Measurements from ENCODE around the gene ASTN1. TPM values are rescaled to one million over a fixed set of nuclear protein-coding genes. Genes with fewer than 3 reads are reported as not detected.

Gene ASTN1
- total RNA-seq, 2 donors from 2014 or later = 1.3 TPM

GRCh38 chr1:177165069-177165439 lies 542 bp upstream of the ASTN1 start:
- TF ChIP-seq CTCF (IDR thresholded peaks at IDR 0.05) = no peak
- Histone ChIP-seq H3K4me1 (peaks cover 0 to 9% of the 10 kb centered on the region in 2 donors), H3K9me3 (no peaks in the 10 kb centered on the region), H3K27me3 (peaks cover 0 to 5% of the 10 kb centered on the region in 2 donors), H3K27ac (no peak overlapping the region), H3K36me3 (no peaks in the 10 kb centered on the region), H3K4me3 (peak overlapping the region in 1 of 2 donors; percentile 49)
- DNase-seq (ENCODE audit: low spot score) = no peak

- Histone ChIP-seq H3K4me1 (peaks cover 0 to 9% of the 10 kb centered on the region in 2 donors), H3K9me3 (no peaks in the 10 kb centered on the region), H3K4me3 (peak overlapping the region; percentile 22 to 49), H3K27me3 (peaks cover 0 to 2% of the 10 kb centered on the region in 2 donors), H3K36me3 (no peaks in the 10 kb centered on the region), H3K27ac (no peak overlapping the region)
- no peak for DNase-seq (ENCODE audit: low spot score)
- TF ChIP-seq CTCF (IDR thresholded peaks at IDR 0.05) = no peak
Measured at GRCh38 chr1:177163844-177164379, 600 bp downstream of the ASTN1 start.

DNA sequence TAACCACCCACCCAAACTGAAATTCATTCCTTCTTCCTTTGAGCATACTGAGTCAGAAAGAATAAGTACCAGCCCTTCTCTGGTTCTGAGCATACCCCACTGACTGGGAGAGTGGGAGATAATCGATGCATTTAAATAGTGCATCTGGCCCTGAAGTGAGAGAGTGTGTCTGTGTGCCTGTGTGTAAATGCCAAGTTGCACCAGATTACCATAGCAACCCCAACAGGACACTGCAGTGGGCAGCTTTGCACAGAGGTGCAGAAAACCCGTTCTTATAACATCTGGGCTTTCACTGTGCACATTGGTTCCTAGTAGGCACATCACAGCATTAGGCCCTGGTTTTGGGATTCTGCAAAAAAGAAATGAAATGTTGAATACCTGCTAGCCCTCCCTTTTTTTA lies 2.3 kb downstream of the ASTN1 start:
- Histone ChIP-seq H3K4me1 (peaks cover 0 to 9% of the 10 kb centered on the region in 2 donors), H3K9me3 (no peaks in the 10 kb centered on the region), H3K27me3 (no peaks in the 10 kb centered on the region), H3K36me3 (no peaks in the 10 kb centered on the region), H3K4me3 (no peak overlapping the region), H3K27ac (no peak overlapping the region)
- no peak for TF ChIP-seq CTCF (IDR thresholded peaks at IDR 0.05)
- DNase-seq (ENCODE audit: low spot score) = no peak

DNA sequence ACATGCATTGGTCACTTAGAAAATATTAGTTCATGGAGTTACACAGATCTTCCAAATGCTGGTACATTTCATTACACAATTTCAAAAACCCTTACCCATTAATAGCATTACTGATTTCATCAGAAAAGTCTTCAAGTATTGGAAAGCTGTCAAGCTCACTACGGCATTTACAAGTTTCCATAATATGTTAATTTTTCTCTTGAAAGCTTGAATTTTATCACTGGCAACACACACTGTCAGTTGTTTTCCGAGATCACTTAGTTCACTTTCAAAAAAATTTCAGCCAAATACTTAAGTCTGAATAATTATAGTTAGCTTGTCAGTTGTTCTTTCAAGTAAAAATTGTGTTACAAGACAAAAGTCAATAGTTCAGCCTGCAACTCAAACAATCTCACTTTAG lies 18.0 kb downstream of the ASTN1 start:
- Histone ChIP-seq H3K4me1 (no peaks in the 10 kb centered on the region), H3K27ac (no peak overlapping the region), H3K9me3 (no peaks in the 10 kb centered on the region), H3K36me3 (no peaks in the 10 kb centered on the region), H3K4me3 (no peak overlapping the region), H3K27me3 (no peaks in the 10 kb centered on the region)
- DNase-seq (ENCODE audit: low spot score) = no peak
- TF ChIP-seq CTCF (IDR thresholded peaks at IDR 0.05) = no peak

- Histone ChIP-seq H3K4me1 (no peaks in the 10 kb centered on the region), H3K27ac (no peak overlapping the region), H3K36me3 (no peaks in the 10 kb centered on the region), H3K27me3 (no peaks in the 10 kb centered on the region), H3K9me3 (no peaks in the 10 kb centered on the region), H3K4me3 (no peak overlapping the region)
- no peak for DNase-seq (ENCODE audit: low spot score)
- TF ChIP-seq CTCF (IDR thresholded peaks at IDR 0.05) = no peak
Measured at GRCh38 chr1:177145106-177146070, 19.1 kb downstream of the ASTN1 start.

Data from right atrium auricular region (tissue), 2 donors.